Fibroblast of skin of back (primary cell): ENCODE data around the gene TRIP4. TPM values are rescaled to one million over a fixed set of nuclear protein-coding genes. Genes with fewer than 3 reads are reported as not detected.
"Not testable (repeated sequence)": the region's sequence is repeated elsewhere in the genome, so short reads cannot be mapped to it uniquely, and the experiment has no call there.

Source experiments
- DNase-seq: peaks from one replicate; pipeline ENCODE4 v3.0.0-alpha.2; 2013
- polyA plus RNA-seq, 2 experiments: library from polyadenylated mRNA; unstranded; fragments of 120-200 nt; gene quantifications; one replicate each; pipeline ENCODE4 v1.2.1, GENCODE V29; 2013; ENCODE audit not compliant: insufficient read length in 2 of 2

Gene TRIP4
- 27.4 TPM for polyA plus RNA-seq (2013, experiment 1 of 2; ENCODE audit: insufficient read length)
- 24.4 TPM for polyA plus RNA-seq (2013, experiment 2 of 2; ENCODE audit: insufficient read length)

- DNase-seq, result peak; percentile 98
Measured at GRCh38 chr15:64387562-64388168, at the start of gene TRIP4. TRIP4 (plus strand) TSS chr15:64387836; CDS start chr15:64387864, 28 bp downstream.

DNA sequence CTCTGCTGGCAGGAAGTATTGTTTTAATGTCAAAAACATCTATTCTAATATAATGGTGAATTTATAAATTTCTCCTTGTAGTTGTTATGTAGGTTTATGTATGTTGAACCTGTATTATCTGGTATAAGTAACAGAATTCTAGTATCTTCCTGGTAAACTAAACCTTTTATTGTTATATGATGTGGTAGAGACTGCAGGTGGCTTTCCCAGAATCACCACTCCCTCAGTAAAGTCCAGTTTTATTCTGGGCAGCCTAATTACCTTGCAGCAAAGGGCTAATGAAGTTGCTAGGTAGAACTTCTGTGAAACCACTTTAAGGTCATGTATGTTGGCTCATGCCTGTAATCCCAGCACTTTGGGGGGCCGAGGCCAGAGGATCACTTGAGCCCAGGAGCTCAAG is 47.3 kb upstream of the TRIP4 start:
- DNase-seq, result no peak

GRCh38 chr15:64341961-64342360 is 45.7 kb upstream of the TRIP4 start:
- no peak for DNase-seq

GRCh38 chr15:64343222-64343621 is 44.4 kb upstream of the TRIP4 start:
- DNase-seq, result peak; percentile 13

GRCh38 chr15:64343841-64344240 is 43.8 kb upstream of the TRIP4 start:
- peak; percentile 62 for DNase-seq

GRCh38 chr15:64344651-64345294 is 42.9 kb upstream of the TRIP4 start:
- DNase-seq, result peak; percentile 40

GRCh38 chr15:64346242-64346641 is 41.4 kb upstream of the TRIP4 start:
- not testable (repeated sequence) for DNase-seq

- peak; percentile 27 for DNase-seq
Measured at GRCh38 chr15:64348455-64348854, 39.2 kb upstream of the TRIP4 start.

DNA sequence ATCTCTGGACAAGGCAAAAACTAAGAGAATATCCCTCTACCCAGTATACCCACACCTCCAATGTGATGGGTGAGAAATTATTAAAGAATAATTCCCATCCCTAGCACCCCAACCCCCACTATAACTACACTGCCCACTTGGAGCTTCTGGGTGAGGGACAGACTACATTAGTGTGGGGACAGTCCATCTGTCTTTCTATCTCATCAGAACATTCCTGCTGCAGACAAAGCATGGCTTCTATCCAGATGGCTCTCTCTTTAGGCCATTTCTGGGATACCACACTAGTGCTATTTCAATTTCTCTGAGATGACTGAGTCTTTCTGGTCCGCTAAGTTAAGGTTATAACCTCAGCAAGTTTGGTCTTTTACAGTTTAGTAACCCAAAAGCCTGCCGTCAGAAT is 38.3 kb upstream of the TRIP4 start:
- no peak for DNase-seq

- peak; percentile 36 for DNase-seq
Measured at GRCh38 chr15:64351265-64351664, 36.4 kb upstream of the TRIP4 start.

- no peak for DNase-seq
Measured at GRCh38 chr15:64354688-64355344, 32.8 kb upstream of the TRIP4 start.

DNA sequence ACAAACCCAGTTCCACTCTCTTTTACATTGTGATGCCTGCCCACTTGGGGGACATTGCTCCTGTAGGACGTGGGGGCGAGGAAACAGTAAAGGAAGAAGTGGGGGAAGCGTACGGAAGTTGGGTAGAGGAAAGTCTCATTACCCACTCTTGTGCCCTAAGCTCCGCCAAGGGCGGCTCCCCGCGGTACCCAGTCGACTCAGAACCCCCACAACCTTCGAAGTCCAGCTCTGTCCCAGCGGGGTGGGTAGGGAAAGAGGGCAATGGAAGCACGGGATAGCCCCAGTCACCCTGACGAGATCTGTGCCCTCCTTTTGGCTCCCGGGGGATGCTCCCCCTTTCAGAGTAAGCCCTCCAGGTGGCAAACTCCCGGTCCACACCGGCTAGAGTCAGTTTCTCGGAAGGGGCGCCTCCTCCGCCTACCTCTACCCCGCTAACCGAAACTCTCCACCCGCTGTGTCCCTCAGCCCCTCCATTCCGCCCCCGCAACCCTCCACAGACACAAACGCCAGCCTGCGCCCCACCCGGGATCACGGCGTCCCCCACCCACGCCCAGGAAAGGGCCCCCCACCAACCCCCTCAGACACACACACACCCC is 32.2 kb upstream of the TRIP4 start:
- peak; percentile 5 for DNase-seq

GRCh38 chr15:64355944-64356709 is 31.5 kb upstream of the TRIP4 start, which contains the start of gene CSNK1G1:
CSNK1G1 (minus strand) TSS chr15:64356173; CDS start chr15:64300499, 55,674 bp downstream.
- peak; percentile 98 for DNase-seq

GRCh38 chr15:64356710-64357040 is 31.0 kb upstream of the TRIP4 start:
- no peak for DNase-seq

DNA sequence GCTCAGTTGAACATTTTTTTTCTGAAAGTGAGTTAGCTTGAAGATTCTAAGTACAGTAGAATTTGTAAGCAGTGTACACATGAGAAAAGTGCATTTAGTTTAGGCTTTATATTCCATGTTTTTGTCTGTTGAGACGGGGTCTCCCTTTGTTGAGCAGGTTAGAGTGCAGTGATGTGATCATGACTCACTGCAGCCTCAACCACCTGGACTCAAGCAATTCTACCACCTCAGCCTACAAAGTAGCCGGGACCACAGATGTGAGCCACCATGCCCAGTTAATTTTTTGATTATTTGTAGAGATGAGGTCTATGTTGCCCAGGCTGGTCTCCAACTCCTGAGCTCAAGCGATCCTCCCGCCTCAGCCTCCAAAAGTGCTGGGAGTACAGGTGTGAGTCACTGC is 26.4 kb upstream of the TRIP4 start:
- no peak for DNase-seq

GRCh38 chr15:64369078-64369607 is 18.5 kb upstream of the TRIP4 start:
- DNase-seq, result no peak

- not testable (repeated sequence) for DNase-seq
Measured at GRCh38 chr15:64371383-64371782, 16.3 kb upstream of the TRIP4 start.

- DNase-seq, result no peak
Measured at GRCh38 chr15:64373360-64373759, 14.3 kb upstream of the TRIP4 start.

GRCh38 chr15:64379216-64379960 is 8.2 kb upstream of the TRIP4 start:
- DNase-seq, result peak; percentile 8

- DNase-seq, result not testable (repeated sequence)
Measured at GRCh38 chr15:64380130-64380870, 7.3 kb upstream of the TRIP4 start.
